GM18502 (cell line): ENCODE data around the gene LRRC74A.

Experiments used
- ATAC-seq: cut with Tn5 transposase; IDR thresholded peaks from one replicate; pipeline ENCODE4 v1.9.1; 2021; ENCODE audit warnings: mild to moderate bottlenecking; ENCODE audit not compliant: unreplicated experiment, poor library complexity

LRRC74A gene

DNA sequence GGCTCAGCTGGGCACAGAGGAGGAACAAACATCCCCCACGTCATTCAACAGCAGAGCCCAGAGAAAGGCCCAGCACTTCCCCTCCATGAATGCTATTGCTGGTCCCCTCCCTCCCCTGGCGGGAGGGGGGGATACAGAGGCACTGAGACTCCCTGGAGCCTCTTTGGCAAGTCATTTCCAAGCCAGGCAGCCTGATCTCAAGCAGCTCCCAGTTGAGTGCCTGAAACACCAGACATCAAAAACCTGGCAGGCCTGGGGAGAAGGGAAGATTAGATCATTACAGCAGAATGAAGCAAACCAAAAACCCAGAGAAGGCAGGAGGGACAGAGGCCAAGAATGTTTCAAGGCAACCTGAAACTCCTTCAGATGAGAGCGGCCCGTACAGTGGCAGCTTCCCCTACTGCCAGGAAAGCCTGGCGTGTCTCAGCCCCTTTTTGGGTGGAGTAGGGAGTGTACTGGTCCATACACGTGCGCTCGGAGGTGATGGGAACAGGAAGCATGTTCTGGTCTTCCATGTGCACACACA lies 92.1 kb downstream of the LRRC74A start:
- ATAC-seq: no peak

DNA sequence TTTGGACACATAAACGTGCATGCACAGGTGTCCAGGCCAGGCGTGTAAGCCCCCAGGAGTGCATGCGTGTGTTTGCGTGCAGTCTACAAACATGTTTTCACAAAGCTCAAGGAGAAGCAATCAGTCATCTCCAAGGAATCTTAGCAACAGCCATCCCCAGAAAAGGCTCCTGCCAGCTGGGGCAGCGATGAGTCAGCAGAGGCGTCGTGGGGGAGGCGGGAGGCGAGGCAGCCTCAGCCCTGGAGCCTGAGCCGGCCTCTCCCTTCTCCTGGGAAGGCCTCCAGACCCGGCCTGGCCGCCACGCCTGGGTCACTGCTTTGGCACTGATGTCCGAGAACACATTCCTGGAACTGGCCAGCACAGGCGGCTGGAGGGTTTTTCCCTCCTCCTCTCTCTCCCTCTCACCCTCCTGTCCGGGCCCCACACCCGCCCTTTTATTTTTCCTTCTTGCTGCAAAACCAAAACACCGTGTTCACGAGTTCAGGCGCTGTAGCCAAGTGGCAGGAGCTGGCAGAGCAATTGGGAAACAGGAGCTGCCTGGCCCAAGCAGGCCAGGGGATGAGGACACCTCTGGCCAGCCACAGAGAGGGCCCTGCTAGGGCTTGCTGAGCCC lies 92.7 kb downstream of the LRRC74A start:
- no peak for ATAC-seq
